Activated naive CD4-positive, alpha-beta T cell treated with anti-CD3 and anti-CD28 coated beads for 36 hours (primary cell): ENCODE results near the gene NCS1. TPM values are rescaled to one million over a fixed set of nuclear protein-coding genes. Genes with fewer than 3 reads are reported as not detected.

Experiments
- CTCF ChIA-PET: fragments of 350-600 bp; sonication (Branson Sonifier 250); formaldehyde crosslinking; loops from one replicate; lab custom pipeline; 2021; ENCODE audit warnings: antibody characterized with exemption; lab: Charles Lee
- DNase-seq: peaks from one replicate; pipeline ENCODE4 v3.0.0-alpha.2; 2020
- H3K27ac Mint-ChIP-seq: one replicate; pipeline ENCODE4 v1.8.0; 2021; ENCODE audit warnings: mild to moderate bottlenecking, mixed read lengths
- H3K27me3 Mint-ChIP-seq: one replicate; pipeline ENCODE4 v1.8.0; 2021; ENCODE audit warnings: low read depth, mixed read lengths
- H3K36me3 Mint-ChIP-seq: one replicate; pipeline ENCODE4 v1.8.0; 2021; ENCODE audit warnings: low read depth, mixed read lengths
- H3K4me1 Mint-ChIP-seq: one replicate; pipeline ENCODE4 v1.8.0; 2021; ENCODE audit warnings: low read depth, mixed read lengths
- H3K4me3 Mint-ChIP-seq: one replicate; pipeline ENCODE4 v1.8.0; 2021; ENCODE audit warnings: mild to moderate bottlenecking, moderate library complexity, mixed read lengths
- H3K9me3 Mint-ChIP-seq: one replicate; pipeline ENCODE4 v1.8.0; 2021; ENCODE audit warnings: mixed read lengths
- intact Hi-C: fragments of 100-400 bp; cut with micrococcal nuclease; formaldehyde crosslinking; loops from one replicate; pipeline ENCODE4 v1.15.1; 2023
- total RNA-seq, 2 experiments: library from RNA; stranded (reverse); gene quantifications; one replicate each; pipeline ENCODE4 v1.2.3, GENCODE V29; 2021

NCS1 gene
- total RNA-seq, 2 experiments from 2014 or later = 22.4 to 23.3 TPM

DNA sequence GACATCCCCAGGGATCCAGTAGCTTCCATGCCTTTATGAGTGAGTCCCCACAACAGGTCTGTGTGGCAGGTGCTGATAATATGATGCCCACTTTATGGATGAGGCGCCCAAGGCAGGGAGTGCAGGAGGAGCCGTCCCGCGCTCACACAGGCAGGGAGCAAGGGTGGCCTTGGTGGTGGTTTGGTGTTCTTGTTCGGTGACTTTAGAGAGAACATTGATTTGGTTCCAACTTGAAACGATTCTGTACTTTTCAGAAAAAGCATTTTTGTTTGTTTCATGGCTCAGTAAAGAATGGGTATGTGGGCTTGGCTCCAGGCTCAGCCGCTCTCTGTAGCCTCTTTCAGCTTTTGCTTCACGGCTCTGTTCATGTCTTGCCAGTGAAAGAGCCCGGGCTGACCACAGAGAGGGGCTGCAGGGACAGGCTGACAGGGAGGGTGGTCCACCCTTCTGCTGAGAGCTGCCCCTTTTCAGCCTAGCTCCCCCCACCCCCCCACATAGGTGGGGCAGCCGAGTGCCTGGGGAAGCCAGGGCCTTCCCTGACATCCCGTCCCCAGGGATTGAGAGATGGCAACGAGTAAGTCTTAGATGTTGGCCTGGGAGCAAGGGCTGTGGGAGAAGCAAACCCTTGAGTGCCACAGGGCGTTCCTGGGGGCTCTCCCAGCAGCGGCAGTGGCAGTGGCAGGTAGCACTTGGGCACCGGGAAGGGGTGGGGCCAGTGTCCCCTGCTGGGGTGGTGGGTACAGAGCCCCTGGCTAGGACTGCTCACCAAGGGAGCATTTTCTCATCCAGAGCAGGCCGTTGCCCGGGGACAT is 28.0 kb downstream of the NCS1 start:
- no peaks in the 10 kb centered on the region for H3K27me3 Mint-ChIP-seq
- CTCF ChIA-PET = interaction anchor here (0.6 kb wide), 1 partner anchor 213 kb away, joined by 3 read pairs; no protein-coding TSS in a partner anchor
- no peaks in the 10 kb centered on the region for H3K9me3 Mint-ChIP-seq
- intact Hi-C loops = no loop called here
- no peaks in the 10 kb centered on the region for H3K36me3 Mint-ChIP-seq
- DNase-seq = no peak
- no peaks in the 10 kb centered on the region for H3K4me1 Mint-ChIP-seq
- no peak overlapping the region for H3K27ac Mint-ChIP-seq
- H3K4me3 Mint-ChIP-seq = no peak overlapping the region

DNA sequence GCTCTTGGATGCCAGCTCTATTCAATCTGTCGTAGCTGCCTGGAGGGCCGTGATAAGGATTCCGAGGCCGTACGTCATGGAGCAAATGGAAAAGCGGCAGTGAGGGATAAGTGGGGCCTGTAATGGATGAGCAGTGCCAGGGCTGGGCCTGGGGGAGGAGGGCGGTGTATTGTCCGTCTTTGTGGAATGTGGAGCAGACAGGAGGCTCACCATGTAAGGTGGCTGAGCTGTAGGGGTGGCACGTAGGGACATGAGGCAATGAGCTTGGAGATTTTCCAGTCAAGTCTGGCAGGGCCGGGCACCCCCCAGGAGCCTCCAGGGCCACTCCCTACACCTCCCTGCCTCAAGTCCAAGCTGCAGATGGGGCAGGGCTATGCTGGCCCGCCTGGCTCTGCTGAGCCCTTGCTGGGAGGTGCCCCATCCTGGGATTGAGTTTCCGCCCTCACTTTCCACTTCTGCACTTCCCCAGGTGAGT is 29.2 kb downstream of the NCS1 start:
- Mint-ChIP-seq H3K27me3 (no peaks in the 10 kb centered on the region), H3K4me1 (no peaks in the 10 kb centered on the region), H3K36me3 (no peaks in the 10 kb centered on the region), H3K27ac (no peak overlapping the region), H3K9me3 (no peaks in the 10 kb centered on the region), H3K4me3 (no peak overlapping the region)
- DNase-seq = no peak
- CTCF ChIA-PET = no interaction called here
- intact Hi-C loops = no loop called here

DNA sequence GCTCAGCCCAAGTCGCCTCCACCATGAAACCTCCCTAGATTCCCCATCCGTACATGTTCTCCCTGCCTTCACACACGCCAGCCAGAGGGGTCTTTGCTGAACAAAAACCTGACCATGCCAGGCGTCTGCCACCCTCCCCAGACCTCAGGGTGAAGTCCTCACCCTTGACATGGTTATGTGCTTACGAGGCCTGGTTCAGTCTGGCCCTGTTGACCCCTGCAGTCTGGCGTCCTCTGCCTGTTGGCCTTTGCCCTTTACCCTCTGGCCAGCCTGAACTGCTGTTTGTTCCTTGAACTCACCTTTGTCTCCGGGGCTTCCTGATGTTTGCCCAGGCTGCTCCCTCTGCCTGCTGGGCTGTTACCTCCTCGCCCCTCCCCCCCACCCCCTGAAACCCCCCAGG is 29.8 kb downstream of the NCS1 start:
- intact Hi-C loops = no loop called here
- CTCF ChIA-PET = interaction anchor here (1.0 kb wide), 1 partner anchor 95 kb away, joined by 3 read pairs; no protein-coding TSS in a partner anchor
- H3K27ac Mint-ChIP-seq = no peak overlapping the region
- H3K9me3 Mint-ChIP-seq = no peaks in the 10 kb centered on the region
- H3K4me1 Mint-ChIP-seq = no peaks in the 10 kb centered on the region
- H3K36me3 Mint-ChIP-seq = no peaks in the 10 kb centered on the region
- no peaks in the 10 kb centered on the region for H3K27me3 Mint-ChIP-seq
- no peak for DNase-seq
- H3K4me3 Mint-ChIP-seq = no peak overlapping the region

DNA sequence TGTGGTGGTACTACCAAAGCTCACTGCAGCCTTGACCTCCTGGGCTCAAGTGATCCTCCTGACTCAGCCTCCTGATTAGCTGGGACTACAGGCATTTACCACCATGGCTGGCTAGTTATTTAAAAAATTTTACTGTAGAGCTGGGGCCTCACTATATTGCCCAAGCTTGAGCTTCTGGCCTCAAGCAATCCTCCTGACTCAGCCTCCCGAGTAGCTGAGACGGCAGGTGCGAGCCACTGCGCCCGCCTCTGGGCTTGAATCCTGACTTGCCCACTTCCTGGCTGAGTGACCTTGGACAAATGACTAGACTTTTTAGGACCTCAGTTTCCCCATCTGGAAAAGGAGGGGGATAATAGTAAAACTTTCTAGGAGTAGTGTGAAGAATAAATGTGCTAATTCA is 32.1 kb downstream of the NCS1 start:
- Mint-ChIP-seq H3K27me3 (peaks cover 2% of the 10 kb centered on the region), H3K36me3 (no peaks in the 10 kb centered on the region), H3K27ac (no peak overlapping the region), H3K9me3 (no peaks in the 10 kb centered on the region), H3K4me1 (no peaks in the 10 kb centered on the region), H3K4me3 (no peak overlapping the region)
- CTCF ChIA-PET = no interaction called here
- intact Hi-C loops = no loop called here
- no peak for DNase-seq

DNA sequence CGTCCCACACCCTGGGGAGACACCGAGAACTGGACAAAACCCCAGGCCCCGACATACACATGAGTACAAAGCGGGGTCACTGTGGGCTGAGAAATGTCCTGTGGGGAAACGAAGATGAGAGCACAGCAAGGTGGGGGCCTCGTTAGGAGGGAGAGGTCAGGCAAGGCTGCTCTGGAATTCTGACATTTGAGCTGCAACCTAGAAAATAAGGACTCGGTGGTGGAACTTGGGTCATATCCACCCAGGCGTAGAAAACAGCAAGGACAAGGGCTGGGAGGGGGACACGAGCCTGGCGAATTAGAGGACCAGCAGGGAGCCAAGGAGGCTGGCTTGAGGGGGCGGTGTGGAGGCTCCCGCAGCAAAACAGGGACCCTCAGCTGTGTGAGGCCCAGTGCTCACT is 32.8 kb downstream of the NCS1 start:
- CTCF ChIA-PET = interaction anchor here (0.7 kb wide), 1 partner anchor 11 kb away, joined by 5 read pairs; no protein-coding TSS in a partner anchor
- Mint-ChIP-seq H3K4me3 (no peak overlapping the region), H3K27ac (no peak overlapping the region), H3K9me3 (no peaks in the 10 kb centered on the region), H3K27me3 (peaks cover 2% of the 10 kb centered on the region), H3K36me3 (no peaks in the 10 kb centered on the region), H3K4me1 (no peaks in the 10 kb centered on the region)
- no peak for DNase-seq
- intact Hi-C loops = no loop called here

DNA sequence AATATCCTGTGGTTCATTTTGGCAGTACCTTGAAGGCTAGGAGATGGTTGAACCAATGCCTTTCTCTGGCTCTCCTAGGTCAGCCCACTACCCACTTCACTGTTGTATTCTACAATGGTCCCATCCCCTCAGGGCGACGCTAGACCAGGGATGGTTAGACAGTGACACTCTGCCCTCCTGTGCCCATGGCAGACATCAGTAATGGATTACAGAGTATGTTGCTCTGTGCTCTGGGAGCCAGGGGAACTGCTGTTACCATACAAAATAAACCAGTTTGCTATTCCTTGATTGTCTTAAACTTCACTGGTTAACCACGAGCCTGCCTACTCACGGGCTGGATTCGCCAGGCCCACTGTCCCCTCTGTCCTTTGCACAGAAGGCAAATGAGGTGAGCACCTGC is 33.7 kb downstream of the NCS1 start:
- intact Hi-C loops = no loop called here
- Mint-ChIP-seq H3K4me1 (no peaks in the 10 kb centered on the region), H3K9me3 (no peaks in the 10 kb centered on the region), H3K36me3 (no peaks in the 10 kb centered on the region), H3K27ac (no peak overlapping the region), H3K4me3 (no peak overlapping the region), H3K27me3 (peaks cover 2% of the 10 kb centered on the region)
- no peak for DNase-seq
- CTCF ChIA-PET = interaction anchor here (0.7 kb wide), 1 partner anchor 255 kb away, joined by 3 read pairs; no protein-coding TSS in a partner anchor

DNA sequence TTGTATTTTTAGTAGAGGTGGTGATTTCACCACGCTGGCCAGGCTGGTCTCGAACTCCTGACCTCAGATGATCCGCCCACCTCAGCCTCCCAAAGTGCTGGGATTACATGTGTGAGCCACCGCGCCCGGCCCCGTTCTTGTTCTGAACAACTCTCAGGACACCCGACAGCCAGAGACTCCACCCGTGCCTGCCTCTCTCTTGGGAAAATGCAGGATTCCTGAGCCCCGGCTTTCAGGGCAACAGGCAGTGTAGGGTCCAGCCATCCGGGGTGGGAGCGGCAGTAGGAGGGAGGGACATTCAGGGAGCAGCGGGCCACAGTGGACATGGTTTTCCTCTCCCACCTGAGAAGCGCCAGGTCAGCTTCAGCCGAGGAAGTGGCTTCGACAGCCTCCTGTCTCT is 34.4 kb downstream of the NCS1 start:
- H3K27me3 Mint-ChIP-seq = peaks cover 2% of the 10 kb centered on the region
- intact Hi-C loops = no loop called here
- CTCF ChIA-PET = no interaction called here
- no peak overlapping the region for H3K27ac Mint-ChIP-seq
- no peaks in the 10 kb centered on the region for H3K4me1 Mint-ChIP-seq
- no peak overlapping the region for H3K4me3 Mint-ChIP-seq
- no peaks in the 10 kb centered on the region for H3K9me3 Mint-ChIP-seq
- no peaks in the 10 kb centered on the region for H3K36me3 Mint-ChIP-seq
- no peak for DNase-seq

DNA sequence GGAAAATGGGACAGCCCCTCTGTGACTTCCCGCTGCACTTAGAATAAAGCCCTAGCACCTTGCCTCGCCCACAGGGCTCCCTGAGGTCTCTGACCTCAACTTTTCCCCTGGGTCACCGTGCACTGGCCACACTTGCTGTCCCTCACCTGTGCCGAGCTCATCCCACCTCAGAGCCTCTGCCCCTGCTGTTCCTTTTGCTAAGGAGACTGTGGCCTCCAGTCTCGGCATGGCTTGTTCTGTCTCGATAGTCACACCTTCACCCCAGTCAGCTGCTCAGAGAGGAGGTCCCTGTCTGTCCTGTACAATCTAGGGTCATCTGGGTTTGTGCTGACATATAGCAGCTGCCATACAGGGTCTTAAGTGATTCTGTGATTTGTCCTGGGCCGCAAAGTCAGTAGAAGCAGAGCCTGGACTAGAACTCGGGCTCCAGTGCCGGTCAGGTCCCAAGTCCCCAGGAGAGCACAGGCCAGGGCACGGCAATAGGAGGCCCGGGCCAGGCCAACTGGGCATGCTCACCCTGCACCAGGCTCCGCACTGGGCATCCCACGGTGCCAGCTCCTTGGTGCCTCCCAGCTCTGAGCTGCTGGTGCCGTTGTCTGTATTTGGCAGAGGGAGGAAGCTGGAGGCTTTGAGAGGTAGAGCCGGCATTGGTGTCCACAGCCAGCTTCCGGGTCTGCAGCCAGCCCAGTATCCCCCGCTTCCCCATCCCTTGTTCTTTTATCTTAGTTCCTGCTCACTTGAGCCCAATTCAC is 35.2 kb downstream of the NCS1 start:
- intact Hi-C loops = no loop called here
- CTCF ChIA-PET = no interaction called here
- Mint-ChIP-seq H3K27ac (no peak overlapping the region), H3K9me3 (no peaks in the 10 kb centered on the region), H3K27me3 (peaks cover 2% of the 10 kb centered on the region), H3K4me3 (no peak overlapping the region), H3K4me1 (no peaks in the 10 kb centered on the region), H3K36me3 (no peaks in the 10 kb centered on the region)
- DNase-seq = no peak

DNA sequence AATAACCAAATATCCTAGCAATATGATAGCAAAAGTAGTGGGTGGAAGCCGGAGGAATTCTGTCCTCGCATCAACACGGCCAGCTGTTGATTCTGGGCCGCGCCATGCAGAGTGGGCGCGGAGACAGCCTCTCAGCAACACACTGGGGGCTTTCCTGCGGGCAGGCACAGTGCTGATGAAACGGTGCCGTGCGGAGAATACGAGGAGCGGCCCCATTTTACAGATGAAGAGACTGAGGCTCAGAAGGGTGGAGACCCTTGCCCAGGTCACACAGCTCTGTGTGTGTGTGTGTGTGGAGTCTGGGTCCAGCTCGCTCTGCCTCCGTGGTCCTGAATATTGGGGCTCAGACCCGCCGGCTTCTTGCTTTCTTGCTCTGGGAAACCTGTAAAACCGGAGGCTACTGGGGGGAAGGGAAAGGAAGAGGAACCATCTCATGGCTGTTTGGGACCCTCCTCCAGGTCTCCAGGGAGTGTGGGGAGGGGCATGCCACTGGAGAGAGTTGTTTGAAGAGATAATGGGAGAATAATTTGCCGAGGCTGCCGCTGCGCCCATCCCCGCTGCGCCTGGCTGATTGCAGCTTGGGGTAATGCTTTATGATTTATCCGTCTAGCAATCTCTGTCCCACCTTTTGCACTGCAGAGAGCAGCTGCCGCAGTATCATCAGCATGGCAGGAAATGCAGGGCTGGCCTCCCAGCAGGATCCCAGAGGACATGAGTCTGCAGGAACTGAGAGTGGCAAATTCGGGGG is 36.6 kb downstream of the NCS1 start:
- no peak for DNase-seq
- intact Hi-C loops = no loop called here
- peaks cover 2% of the 10 kb centered on the region for H3K27me3 Mint-ChIP-seq
- no peak overlapping the region for H3K27ac Mint-ChIP-seq
- CTCF ChIA-PET = no interaction called here
- H3K9me3 Mint-ChIP-seq = no peaks in the 10 kb centered on the region
- no peak overlapping the region for H3K4me3 Mint-ChIP-seq
- no peaks in the 10 kb centered on the region for H3K4me1 Mint-ChIP-seq
- H3K36me3 Mint-ChIP-seq = no peaks in the 10 kb centered on the region

DNA sequence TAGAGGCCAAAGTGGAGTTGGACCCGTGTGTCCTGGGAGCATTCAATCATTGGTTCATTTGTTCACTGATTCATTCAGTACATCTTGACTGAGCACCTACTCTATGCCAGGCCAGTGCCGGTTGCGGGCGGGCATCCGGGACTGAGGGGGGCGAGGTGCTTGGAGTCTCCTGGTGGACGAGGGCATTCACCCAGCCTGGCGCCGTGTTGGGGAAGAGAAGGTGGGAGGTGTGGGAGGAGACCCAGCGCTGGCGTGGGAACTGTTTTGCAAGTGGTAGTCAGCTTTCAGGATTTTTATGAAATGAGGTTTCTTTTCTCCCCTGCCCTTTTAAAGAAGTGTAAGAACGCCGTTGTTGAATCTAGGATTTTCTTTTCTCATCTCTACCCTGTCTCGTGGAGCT is 37.2 kb downstream of the NCS1 start:
- intact Hi-C loops = no loop called here
- H3K27me3 Mint-ChIP-seq = peaks cover 2% of the 10 kb centered on the region
- H3K4me1 Mint-ChIP-seq = no peaks in the 10 kb centered on the region
- no peaks in the 10 kb centered on the region for H3K36me3 Mint-ChIP-seq
- CTCF ChIA-PET = no interaction called here
- DNase-seq = no peak
- no peak overlapping the region for H3K4me3 Mint-ChIP-seq
- H3K9me3 Mint-ChIP-seq = no peaks in the 10 kb centered on the region
- no peak overlapping the region for H3K27ac Mint-ChIP-seq

DNA sequence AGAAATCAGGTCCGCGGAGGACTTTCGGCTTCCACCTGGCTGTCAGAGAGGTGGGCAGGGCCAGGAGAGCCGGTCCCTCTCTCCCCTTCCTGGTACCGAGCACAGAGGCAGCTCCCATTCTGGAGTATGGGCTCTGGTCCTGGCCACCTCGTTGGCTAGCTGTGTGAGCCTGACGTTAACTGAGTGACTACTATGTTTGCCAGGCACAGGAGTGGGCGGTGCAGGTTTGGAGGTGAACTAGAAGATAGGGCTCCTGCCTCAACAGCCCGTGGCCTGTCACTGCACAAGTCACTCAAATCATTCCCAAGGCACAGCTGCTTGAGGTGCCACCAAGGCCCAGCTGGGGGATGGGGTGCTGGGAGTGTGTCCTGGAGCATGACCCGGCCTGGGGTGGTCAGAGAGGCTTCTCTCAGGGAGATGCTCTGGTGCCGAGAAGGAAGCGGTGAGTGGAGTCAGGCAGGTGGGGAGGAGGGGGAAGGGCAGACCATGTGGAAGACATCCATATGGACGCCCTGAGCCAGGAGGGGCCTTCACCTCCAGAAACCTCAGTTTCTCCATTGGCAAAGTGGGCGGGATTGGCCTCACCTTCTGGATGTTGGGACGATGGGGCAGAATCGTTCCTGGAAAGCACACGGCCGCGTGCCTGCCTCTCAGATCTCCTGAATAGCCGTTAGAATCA is 39.5 kb downstream of the NCS1 start:
- Mint-ChIP-seq H3K36me3 (no peaks in the 10 kb centered on the region), H3K27me3 (peaks cover 2% of the 10 kb centered on the region), H3K4me1 (no peaks in the 10 kb centered on the region), H3K9me3 (no peaks in the 10 kb centered on the region), H3K27ac (no peak overlapping the region), H3K4me3 (no peak overlapping the region)
- CTCF ChIA-PET = no interaction called here
- intact Hi-C loops = no loop called here
- no peak for DNase-seq
